NT2/D1 (cell line): ENCODE measurements around the gene ABHD1.
"Not testable (repeated sequence)": the region's sequence is repeated elsewhere in the genome, so short reads cannot be mapped to it uniquely, and the experiment has no call there.

ENCODE experiments used
- DNase-seq: peaks from one replicate; pipeline ENCODE4 v3.0.0-alpha.2; 2011; ENCODE audit warnings: low read depth, low spot score
- H3K27me3 ChIP-seq: 2 replicates; pipeline ENCODE4 v1.6.0; 2011; ENCODE audit warnings: mild to moderate bottlenecking; ENCODE audit not compliant: insufficient read length, insufficient read depth
- H3K36me3 ChIP-seq: 2 replicates; pipeline ENCODE4 v1.6.1; 2011; ENCODE audit warnings: mild to moderate bottlenecking, low read length, mixed read lengths; ENCODE audit not compliant: insufficient read depth, insufficient read length
- H3K4me1 ChIP-seq: 2 replicates; pipeline ENCODE4 v1.5.1; 2011; ENCODE audit not compliant: insufficient read depth, insufficient read length
- H3K4me3 ChIP-seq: 2 replicates; pipeline ENCODE4 v1.5.1; 2011; ENCODE audit warnings: low read depth; ENCODE audit not compliant: insufficient read length
- H3K9ac ChIP-seq: 2 replicates; pipeline ENCODE4 v1.6.0; 2011; ENCODE audit warnings: low read depth; ENCODE audit not compliant: insufficient read length
- H3K9me3 ChIP-seq: 2 replicates; pipeline ENCODE4 v1.5.1; 2011; ENCODE audit warnings: mild to moderate bottlenecking, low read length; ENCODE audit not compliant: insufficient read depth
- SUZ12 ChIP-seq: IDR thresholded peaks from 2 replicates; pipeline ENCODE4 v1.6.1; 2011; ENCODE audit not compliant: insufficient read length, insufficient read depth; ENCODE audit errors: extremely low read depth
- YY1 ChIP-seq: IDR thresholded peaks from 2 replicates; pipeline ENCODE4 v1.6.1; 2011; ENCODE audit not compliant: insufficient read length, insufficient read depth
- ZNF274 ChIP-seq: IDR thresholded peaks from 2 replicates; pipeline ENCODE4 v1.6.1; 2011; ENCODE audit warnings: mild to moderate bottlenecking, low read depth, low read length

Gene ABHD1

GRCh38 chr2:27105981-27106380 is 17.6 kb upstream of the ABHD1 start:
- TF ChIP-seq ZNF274: no peak
- TF ChIP-seq YY1: no peak
- no peak for TF ChIP-seq SUZ12
- H3K9me3 ChIP-seq: no peaks in the 10 kb centered on the region
- no peaks in the 10 kb centered on the region for H3K36me3 ChIP-seq
- no peak for DNase-seq
- no peak overlapping the region for H3K9ac ChIP-seq
- H3K27me3 ChIP-seq: no peaks in the 10 kb centered on the region
- no peak overlapping the region for H3K4me3 ChIP-seq
- peaks cover 4% of the 10 kb centered on the region for H3K4me1 ChIP-seq

GRCh38 chr2:27108221-27108620 is 15.4 kb upstream of the ABHD1 start:
- H3K4me1 ChIP-seq: peaks cover 3% of the 10 kb centered on the region
- DNase-seq: no peak
- no peaks in the 10 kb centered on the region for H3K9me3 ChIP-seq
- no peaks in the 10 kb centered on the region for H3K36me3 ChIP-seq
- H3K9ac ChIP-seq: no peak overlapping the region
- TF ChIP-seq YY1 (no peak), SUZ12 (no peak), ZNF274 (no peak)
- no peaks in the 10 kb centered on the region for H3K27me3 ChIP-seq
- H3K4me3 ChIP-seq: no peak overlapping the region

- no peaks in the 10 kb centered on the region for H3K36me3 ChIP-seq
- TF ChIP-seq SUZ12: no peak
- no peak for TF ChIP-seq ZNF274
- TF ChIP-seq YY1: no peak
- DNase-seq: no peak
- H3K9ac ChIP-seq: no peak overlapping the region
- H3K9me3 ChIP-seq: no peaks in the 10 kb centered on the region
- no peaks in the 10 kb centered on the region for H3K27me3 ChIP-seq
- peaks cover 3% of the 10 kb centered on the region for H3K4me1 ChIP-seq
- no peak overlapping the region for H3K4me3 ChIP-seq
These were observed 14.5 kb upstream of the ABHD1 start for GRCh38 chr2:27109083-27109482.

DNA sequence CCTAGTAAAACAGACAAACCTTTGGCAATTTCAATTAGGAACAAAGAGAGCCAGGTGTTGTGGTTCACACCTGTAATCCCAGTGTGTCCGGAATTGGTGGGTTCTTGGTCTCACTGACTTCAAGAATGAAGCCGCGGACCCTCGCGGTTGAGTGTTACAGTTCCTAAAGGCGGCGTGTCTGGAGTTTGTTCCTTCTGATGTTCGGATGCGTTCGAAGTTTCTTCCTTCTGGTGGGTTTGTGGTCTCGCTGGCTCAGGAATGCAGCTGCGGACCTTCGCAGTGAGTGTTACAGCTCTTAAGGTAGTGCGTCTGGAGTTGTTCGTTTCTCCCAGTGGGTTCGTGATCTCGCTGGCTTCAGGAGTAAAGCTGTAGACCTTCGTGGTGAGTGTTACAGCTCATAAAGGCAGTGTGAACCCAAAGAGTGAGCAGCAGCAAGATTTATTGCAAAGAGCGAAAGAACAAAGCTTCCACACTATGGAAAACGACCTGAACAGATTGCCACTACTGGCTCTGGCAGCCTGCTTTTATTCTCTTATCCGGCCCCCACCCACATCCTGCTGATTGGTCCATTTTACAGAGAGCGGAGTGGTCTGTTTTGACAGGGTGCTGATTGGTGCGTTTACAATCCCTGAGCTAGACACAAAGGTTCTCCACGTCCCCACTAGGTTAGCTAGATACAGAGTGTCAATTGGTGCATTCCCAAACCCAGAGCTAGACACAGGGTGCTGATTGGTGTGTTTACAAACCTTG is 12.8 kb upstream of the ABHD1 start:
- not testable (repeated sequence) for H3K4me3 ChIP-seq, H3K4me1 ChIP-seq, H3K9ac ChIP-seq, DNase-seq, H3K27me3 ChIP-seq, H3K36me3 ChIP-seq, H3K9me3 ChIP-seq

GRCh38 chr2:27111392-27112078 is 12.1 kb upstream of the ABHD1 start:
- not testable (repeated sequence) for DNase-seq, H3K27me3 ChIP-seq, H3K36me3 ChIP-seq, H3K9me3 ChIP-seq, H3K4me3 ChIP-seq, H3K9ac ChIP-seq, H3K4me1 ChIP-seq

GRCh38 chr2:27115519-27115918 is 8.1 kb upstream of the ABHD1 start:
- peaks cover 5% of the 10 kb centered on the region for H3K4me1 ChIP-seq

GRCh38 chr2:27117995-27118524 is 5.6 kb upstream of the ABHD1 start:
- H3K27me3 ChIP-seq: peaks cover 59% of the 10 kb centered on the region
- no peak for TF ChIP-seq ZNF274
- TF ChIP-seq YY1: no peak
- TF ChIP-seq SUZ12: no peak
- H3K4me3 ChIP-seq: peak overlapping the region; percentile 36
- H3K4me1 ChIP-seq: peaks cover 4% of the 10 kb centered on the region
- H3K9me3 ChIP-seq: no peaks in the 10 kb centered on the region
- H3K9ac ChIP-seq: peak overlapping the region; percentile 17
- DNase-seq: no peak
- no peaks in the 10 kb centered on the region for H3K36me3 ChIP-seq

More at GRCh38 chr2:27115519-27115918, 8.1 kb upstream of the ABHD1 start:
- H3K9ac ChIP-seq: no peak overlapping the region
- DNase-seq: no peak
- no peaks in the 10 kb centered on the region for H3K9me3 ChIP-seq
- peaks cover 33% of the 10 kb centered on the region for H3K27me3 ChIP-seq
- TF ChIP-seq YY1: no peak
- TF ChIP-seq ZNF274: no peak
- TF ChIP-seq SUZ12: no peak
- no peaks in the 10 kb centered on the region for H3K36me3 ChIP-seq
- H3K4me3 ChIP-seq: no peak overlapping the region
